IPS-15b (cell line): ENCODE results near the gene TTLL11.

ENCODE experiments used
- H3K27me3 ChIP-seq: one replicate; pipeline ENCODE4 v1.6.1; 2013; ENCODE audit warnings: low read length; ENCODE audit not compliant: control insufficient read depth, insufficient read depth
- H3K36me3 ChIP-seq: one replicate; pipeline ENCODE4 v1.6.1; 2013; ENCODE audit warnings: low read length; ENCODE audit not compliant: control insufficient read depth, insufficient read depth
- H3K4me1 ChIP-seq: one replicate; pipeline ENCODE4 v1.6.1; 2013; ENCODE audit warnings: mild to moderate bottlenecking, low read length; ENCODE audit not compliant: control insufficient read depth, insufficient read depth
- H3K4me3 ChIP-seq: one replicate; pipeline ENCODE4 v1.5.1; 2013; ENCODE audit warnings: low read depth, low read length
- H3K9ac ChIP-seq: one replicate; pipeline ENCODE4 v1.6.1; 2013; ENCODE audit warnings: low read depth, mild to moderate bottlenecking, low read length
- H3K9me3 ChIP-seq: one replicate; pipeline ENCODE4 v1.6.1; 2013; ENCODE audit warnings: mild to moderate bottlenecking, low read length; ENCODE audit not compliant: control insufficient read depth, insufficient read depth

Gene TTLL11

DNA sequence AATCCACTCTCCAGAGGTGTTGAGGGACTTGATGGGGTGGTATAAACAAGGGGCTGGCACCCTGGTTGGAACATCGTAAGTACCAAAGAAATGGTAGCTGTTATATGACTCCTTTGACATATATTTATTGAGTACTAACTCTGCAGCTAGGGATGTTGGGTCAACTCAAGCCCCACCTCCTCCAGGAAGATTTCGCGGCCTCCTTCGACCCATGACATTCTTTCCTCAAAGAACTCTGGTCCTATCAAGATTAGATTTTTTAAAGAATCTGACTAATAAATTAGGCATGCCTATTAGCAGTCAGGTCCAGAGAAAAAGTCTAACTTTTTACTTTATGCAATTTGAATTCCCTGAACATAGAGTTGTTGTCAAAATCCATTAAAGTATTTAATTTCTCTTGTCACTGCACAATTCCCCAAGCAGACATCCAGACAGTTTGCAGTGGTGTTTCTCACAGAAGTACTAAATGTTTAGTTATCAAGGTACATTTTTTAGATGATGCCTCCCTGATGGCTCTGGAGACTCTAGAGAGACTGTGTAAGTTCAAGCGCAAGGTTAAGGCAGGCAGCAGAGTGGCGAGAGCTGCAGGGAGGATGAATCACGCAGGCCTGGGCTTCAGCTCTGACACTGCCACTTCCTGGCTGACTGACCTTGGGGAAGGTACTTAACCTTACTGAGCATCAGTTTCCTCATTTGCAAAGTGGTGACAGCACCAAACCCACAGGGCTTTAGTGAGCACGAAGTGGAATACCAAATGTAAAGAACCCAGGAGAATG lies 209.6 kb downstream of the TTLL11 start:
- H3K36me3 ChIP-seq, result no peaks in the 10 kb centered on the region
- H3K4me1 ChIP-seq, result peaks cover 12% of the 10 kb centered on the region
- no peak overlapping the region for H3K9ac ChIP-seq
- no peaks in the 10 kb centered on the region for H3K27me3 ChIP-seq
- H3K9me3 ChIP-seq, result no peaks in the 10 kb centered on the region
- no peak overlapping the region for H3K4me3 ChIP-seq

GRCh38 chr9:121881920-121882500 lies 211.1 kb downstream of the TTLL11 start:
- H3K9ac ChIP-seq, result no peak overlapping the region
- H3K4me3 ChIP-seq, result no peak overlapping the region
- no peaks in the 10 kb centered on the region for H3K9me3 ChIP-seq
- peaks cover 9% of the 10 kb centered on the region for H3K4me1 ChIP-seq
- no peaks in the 10 kb centered on the region for H3K27me3 ChIP-seq
- no peaks in the 10 kb centered on the region for H3K36me3 ChIP-seq

DNA sequence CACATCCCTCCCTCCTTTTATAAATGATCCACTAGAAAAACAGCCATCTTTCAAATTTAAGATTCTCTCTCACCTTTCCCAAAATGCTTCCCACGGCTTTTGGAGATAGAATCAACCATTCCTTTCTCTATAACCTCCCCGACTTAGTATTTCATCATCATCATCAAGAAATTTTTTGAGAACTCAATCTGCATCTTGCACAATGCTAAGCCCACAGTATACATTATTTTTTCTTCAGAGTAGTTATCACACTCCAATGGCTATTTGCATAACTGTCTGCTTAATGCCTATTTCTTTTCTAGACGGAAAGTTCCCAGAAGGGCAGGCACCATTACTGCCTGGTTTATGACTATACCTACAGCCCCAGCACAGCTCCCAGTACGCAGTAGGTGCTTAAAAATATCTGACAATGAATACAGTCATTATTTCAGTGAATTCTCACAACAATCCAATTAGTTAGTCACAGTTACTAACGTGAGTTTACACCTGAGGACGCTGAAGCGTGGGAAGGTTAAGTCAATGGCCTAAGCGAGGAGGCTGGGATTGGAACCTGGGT lies 212.7 kb downstream of the TTLL11 start:
- Histone ChIP-seq H3K4me3 (no peak overlapping the region), H3K9ac (no peak overlapping the region)

DNA sequence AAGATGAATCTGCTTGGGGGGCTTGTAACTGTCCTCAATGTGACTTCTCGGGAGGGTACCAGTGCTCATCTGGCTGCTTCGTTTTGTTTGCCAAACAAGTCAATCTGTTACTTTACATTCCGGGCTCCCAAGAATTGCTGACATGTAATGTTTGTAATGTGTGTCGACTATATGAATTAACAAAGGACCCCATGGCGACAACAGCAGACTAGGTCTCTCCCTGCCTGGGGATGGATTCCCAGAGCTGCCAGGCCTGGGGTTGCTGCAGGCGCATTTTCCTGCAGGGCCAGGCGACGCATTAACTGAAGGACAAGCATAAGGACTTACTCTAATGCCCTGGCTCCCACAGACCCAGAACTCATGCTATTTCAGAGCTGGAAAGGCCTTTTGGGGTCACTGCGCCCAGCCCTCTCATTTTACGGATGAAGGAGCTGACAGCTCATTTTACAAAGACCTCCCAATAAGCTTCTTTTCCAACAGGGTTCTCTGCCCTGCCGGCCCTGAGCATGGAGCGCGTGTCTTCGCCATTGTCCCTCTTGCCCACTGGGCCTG lies 214.8 kb downstream of the TTLL11 start:
- Histone ChIP-seq H3K36me3 (no peaks in the 10 kb centered on the region), H3K9me3 (no peaks in the 10 kb centered on the region), H3K9ac (no peak overlapping the region), H3K4me3 (no peak overlapping the region), H3K27me3 (no peaks in the 10 kb centered on the region), H3K4me1 (peaks cover under 1% of the 10 kb centered on the region)

More for the DNA sequence above, 212.7 kb downstream of the TTLL11 start:
- no peaks in the 10 kb centered on the region for H3K36me3 ChIP-seq
- H3K4me1 ChIP-seq, result peaks cover 9% of the 10 kb centered on the region
- no peaks in the 10 kb centered on the region for H3K27me3 ChIP-seq
- H3K9me3 ChIP-seq, result no peaks in the 10 kb centered on the region

DNA sequence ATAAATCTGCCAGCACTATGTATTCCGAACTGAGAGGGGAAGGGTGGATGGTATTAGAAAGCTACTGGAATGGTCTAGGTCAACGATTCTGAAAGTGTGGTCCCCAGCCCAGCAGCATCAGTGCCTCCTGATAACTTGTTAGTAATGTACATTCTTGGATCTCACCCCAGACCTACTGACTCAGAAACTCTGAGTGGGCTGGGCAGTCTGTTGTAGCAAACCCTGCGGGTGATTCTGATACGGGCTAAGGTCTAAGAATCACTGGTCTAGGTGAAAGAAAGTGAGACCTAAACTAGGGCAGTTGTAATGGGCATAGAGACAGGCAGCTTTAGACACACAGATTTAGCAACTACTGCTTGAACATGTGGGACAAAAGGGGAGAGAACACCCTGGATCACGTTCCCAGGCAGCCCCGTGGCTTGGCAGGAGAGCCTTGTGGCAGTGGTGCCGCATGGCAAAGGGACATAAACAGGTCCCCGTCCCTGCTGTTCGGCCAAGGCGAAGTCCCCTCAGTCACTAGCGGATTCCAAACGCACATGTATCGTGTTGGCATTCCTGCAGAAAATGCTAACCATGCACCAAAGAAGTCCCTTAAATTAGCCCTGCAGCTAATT lies 216.3 kb downstream of the TTLL11 start:
- H3K9ac ChIP-seq, result no peak overlapping the region
- no peaks in the 10 kb centered on the region for H3K9me3 ChIP-seq
- H3K27me3 ChIP-seq, result no peaks in the 10 kb centered on the region
- no peaks in the 10 kb centered on the region for H3K4me1 ChIP-seq
- H3K4me3 ChIP-seq, result no peak overlapping the region
- H3K36me3 ChIP-seq, result no peaks in the 10 kb centered on the region

- no peaks in the 10 kb centered on the region for H3K27me3 ChIP-seq
- no peaks in the 10 kb centered on the region for H3K4me1 ChIP-seq
- H3K9ac ChIP-seq, result no peak overlapping the region
- H3K9me3 ChIP-seq, result no peaks in the 10 kb centered on the region
- H3K36me3 ChIP-seq, result no peaks in the 10 kb centered on the region
- H3K4me3 ChIP-seq, result no peak overlapping the region
Measured at GRCh38 chr9:121876255-121876654, 216.9 kb downstream of the TTLL11 start.

- Histone ChIP-seq H3K9ac (no peak overlapping the region), H3K4me3 (no peak overlapping the region)
Measured at GRCh38 chr9:121874524-121874923, 218.6 kb downstream of the TTLL11 start.

DNA sequence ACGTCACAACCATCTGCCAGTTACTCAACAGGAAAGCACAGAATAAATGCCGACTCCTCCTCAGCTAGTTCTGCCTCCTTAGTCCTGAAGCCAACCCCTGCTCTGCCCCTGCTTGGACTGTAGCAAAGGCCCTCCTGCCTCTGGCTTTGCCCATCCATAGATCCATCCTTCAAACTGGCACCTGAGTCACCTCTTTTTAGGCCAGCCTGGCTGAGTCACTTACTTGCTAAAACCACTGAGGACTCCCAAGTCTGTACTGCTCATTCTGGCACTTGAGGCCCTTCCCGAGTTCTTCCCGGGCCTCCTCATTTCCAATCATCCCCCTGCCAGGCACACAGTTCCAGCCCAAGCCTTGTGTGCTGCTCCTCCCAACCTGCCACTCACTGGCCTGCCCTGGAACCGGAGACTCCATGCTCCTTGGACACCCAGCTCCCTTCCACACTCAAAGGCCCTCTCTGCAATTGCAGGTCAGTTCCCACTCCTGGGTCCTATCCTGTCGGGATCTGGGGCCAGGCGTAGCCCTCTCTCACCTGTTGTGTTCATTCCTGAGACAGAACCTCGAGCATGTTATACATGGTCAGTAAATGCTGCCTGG lies 221.6 kb downstream of the TTLL11 start:
- no peak overlapping the region for H3K4me3 ChIP-seq
- no peaks in the 10 kb centered on the region for H3K9me3 ChIP-seq
- no peaks in the 10 kb centered on the region for H3K36me3 ChIP-seq
- H3K4me1 ChIP-seq, result no peaks in the 10 kb centered on the region
- no peak overlapping the region for H3K9ac ChIP-seq
- no peaks in the 10 kb centered on the region for H3K27me3 ChIP-seq

More at GRCh38 chr9:121874524-121874923, 218.6 kb downstream of the TTLL11 start:
- H3K36me3 ChIP-seq, result no peaks in the 10 kb centered on the region
- H3K9me3 ChIP-seq, result no peaks in the 10 kb centered on the region
- H3K27me3 ChIP-seq, result no peaks in the 10 kb centered on the region
- no peaks in the 10 kb centered on the region for H3K4me1 ChIP-seq

DNA sequence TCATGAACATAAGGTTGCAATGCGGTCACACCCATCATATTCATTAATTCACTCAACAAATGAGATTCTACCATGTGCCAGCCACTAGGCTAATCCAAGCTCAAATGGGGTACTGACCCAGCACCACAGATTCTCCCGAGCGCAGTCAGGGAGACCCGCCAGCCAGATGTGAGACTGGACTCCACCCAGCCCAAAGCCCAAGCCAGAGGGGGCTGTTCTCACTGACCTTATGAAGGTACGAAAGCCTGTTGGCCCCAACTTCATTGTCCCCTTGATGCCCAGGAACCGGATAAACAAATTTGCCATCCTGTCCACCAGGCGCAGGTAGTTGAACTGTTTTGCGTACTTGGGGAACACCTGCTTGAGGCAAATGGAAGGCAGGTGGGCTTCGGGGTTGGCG lies 222.8 kb downstream of the TTLL11 start:
- Histone ChIP-seq H3K4me3 (no peak overlapping the region), H3K9ac (no peak overlapping the region), H3K27me3 (no peaks in the 10 kb centered on the region), H3K36me3 (no peaks in the 10 kb centered on the region), H3K9me3 (no peaks in the 10 kb centered on the region), H3K4me1 (no peaks in the 10 kb centered on the region)

DNA sequence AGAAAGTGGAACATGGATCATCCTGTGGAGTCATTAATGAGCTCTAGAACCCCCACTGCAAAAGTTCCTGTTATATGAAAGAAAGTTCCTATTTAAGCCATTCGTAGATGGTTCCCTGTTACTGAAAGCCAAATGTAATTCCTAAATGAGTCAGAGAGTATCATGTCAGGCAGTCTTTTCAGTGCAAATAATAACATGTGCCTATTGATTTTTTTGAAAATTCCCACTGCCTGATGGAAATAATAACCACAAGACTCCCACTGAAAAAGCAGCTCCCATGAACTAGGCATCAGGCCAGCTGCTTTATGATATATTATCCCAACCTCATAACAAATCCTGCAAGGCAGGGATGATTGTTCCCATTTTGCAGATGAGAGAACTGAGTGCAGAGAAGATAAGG lies 224.5 kb downstream of the TTLL11 start:
- H3K9ac ChIP-seq, result no peak overlapping the region
- no peaks in the 10 kb centered on the region for H3K27me3 ChIP-seq
- H3K4me3 ChIP-seq, result no peak overlapping the region
- H3K4me1 ChIP-seq, result no peaks in the 10 kb centered on the region
- no peaks in the 10 kb centered on the region for H3K36me3 ChIP-seq
- H3K9me3 ChIP-seq, result no peaks in the 10 kb centered on the region

DNA sequence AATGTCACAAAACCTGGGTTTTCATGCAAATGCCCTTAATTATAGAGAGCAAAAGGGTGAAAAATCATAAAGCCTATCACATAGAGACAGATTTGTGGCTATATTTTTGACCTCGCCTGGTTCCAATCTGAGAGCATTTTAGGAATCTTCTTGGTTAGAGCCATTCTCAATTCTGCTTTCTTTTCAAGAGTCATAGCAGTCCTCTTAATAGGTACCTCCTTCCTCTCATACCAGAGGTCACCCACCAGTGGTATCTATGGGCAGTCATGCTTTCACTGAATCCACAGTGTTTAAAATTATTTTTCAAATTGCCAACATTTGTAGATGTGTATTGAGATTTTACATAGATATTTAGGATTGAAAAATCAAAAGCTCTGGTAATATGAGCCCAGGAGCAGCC lies 226.2 kb downstream of the TTLL11 start:
- H3K4me1 ChIP-seq, result no peaks in the 10 kb centered on the region
- H3K27me3 ChIP-seq, result no peaks in the 10 kb centered on the region
- H3K9me3 ChIP-seq, result no peaks in the 10 kb centered on the region
- no peak overlapping the region for H3K4me3 ChIP-seq
- no peaks in the 10 kb centered on the region for H3K36me3 ChIP-seq
- H3K9ac ChIP-seq, result no peak overlapping the region
